HEK293 (cell line): Measurements from ENCODE around the gene SMIM43.

Source experiments
- CTCF ChIA-PET: fragments of 350-600 bp; formaldehyde crosslinking; extraction: SDS; loops from one replicate; lab custom pipeline; 2021; ENCODE audit warnings: antibody characterized with exemption; lab: Yijun Ruan, JAX
- POLR2A ChIA-PET: fragments of 300-600 bp; formaldehyde crosslinking; extraction: SDS; loops from one replicate; lab custom pipeline; 2020; ENCODE audit warnings: antibody characterized with exemption, inconsistent platforms; lab: Yijun Ruan, JAX
- H3K27ac ChIP-seq: fragments of 200-500 bp; sonication (Bioruptor generic); 2 replicates; pipeline ENCODE4 v1.5.1; 2014; ENCODE audit warnings: low read depth, low read length, control low read depth, inconsistent platforms; ENCODE audit errors: extremely low read depth
- H3K36me3 ChIP-seq, 2 experiments: fragments of 200-500 bp in 1 of 2; sonication (Bioruptor generic) in 1 of 2; 1 replicate in 1 of 2; 2 replicates in 1 of 2; pipeline ENCODE4 v1.5.1; 2014 to 2017; ENCODE audit warnings: inconsistent platforms in 2 of 2, low read length in 2 of 2; ENCODE audit not compliant: control insufficient read depth in 2 of 2, insufficient read depth in 1 of 2
- H3K4me1 ChIP-seq: fragments of 200-500 bp; sonication (Bioruptor generic); 2 replicates; pipeline ENCODE4 v1.5.1; 2014; ENCODE audit warnings: mild to moderate bottlenecking, low read length, inconsistent platforms; ENCODE audit not compliant: control insufficient read depth, insufficient read depth
- H3K4me3 ChIP-seq: 2 replicates; pipeline ENCODE4 v1.5.1; 2011; ENCODE audit warnings: low read depth, mild to moderate bottlenecking, control low read depth, low read length, moderate library complexity
- H3K9me3 ChIP-seq: fragments of 200-500 bp; sonication (Bioruptor generic); 2 replicates; pipeline ENCODE4 v1.5.1; 2014; ENCODE audit warnings: low read depth, low read length, inconsistent platforms; ENCODE audit not compliant: control insufficient read depth, insufficient read depth
- BCL11A ChIP-seq: fragments of 450-650 bp; formaldehyde crosslinking; IDR thresholded peaks from 2 replicates; pipeline ENCODE4 v1.5.1; 2016; ENCODE audit warnings: low read depth, missing biosample characterization, missing genetic modification characterization
- BCL6B ChIP-seq: fragments of 450-650 bp; formaldehyde crosslinking; IDR thresholded peaks from 2 replicates; pipeline ENCODE4 v1.5.1; 2017; ENCODE audit warnings: missing biosample characterization, missing genetic modification characterization
- FEZF1 ChIP-seq: fragments of 450-650 bp; formaldehyde crosslinking; IDR thresholded peaks from 2 replicates; pipeline ENCODE4 v1.5.1; 2016; ENCODE audit warnings: missing biosample characterization, missing genetic modification characterization
- GLIS1 ChIP-seq: fragments of 450-650 bp; formaldehyde crosslinking; IDR thresholded peaks from 2 replicates; pipeline ENCODE4 v1.5.1; 2016; ENCODE audit warnings: missing biosample characterization, missing genetic modification characterization
- HOXD13 ChIP-seq: sonication (generic); formaldehyde crosslinking; IDR thresholded peaks from 2 replicates; pipeline ENCODE4 v1.8.0; 2022; ENCODE audit warnings: missing genetic modification reagents, borderline replicate concordance
- KLF1 ChIP-seq: fragments of 450-650 bp; formaldehyde crosslinking; IDR thresholded peaks from 2 replicates; pipeline ENCODE4 v1.5.1; 2016; ENCODE audit warnings: missing biosample characterization, missing genetic modification characterization
- KLF7 ChIP-seq: fragments of 450-650 bp; formaldehyde crosslinking; IDR thresholded peaks from 2 replicates; pipeline ENCODE4 v1.5.1; 2016; ENCODE audit warnings: missing biosample characterization, missing genetic modification characterization, borderline replicate concordance
- KLF8 ChIP-seq: fragments of 450-650 bp; formaldehyde crosslinking; IDR thresholded peaks from 2 replicates; pipeline ENCODE4 v1.5.1; 2016; ENCODE audit warnings: missing biosample characterization, missing genetic modification characterization
- MEIS1 ChIP-seq: sonication (generic); formaldehyde crosslinking; IDR thresholded peaks from 2 replicates; pipeline ENCODE4 v1.8.1; 2022; ENCODE audit warnings: missing genetic modification reagents, mild to moderate bottlenecking, borderline replicate concordance
- PRDM6 ChIP-seq: fragments of 450-650 bp; formaldehyde crosslinking; IDR thresholded peaks from 2 replicates; pipeline ENCODE4 v1.5.1; 2017; ENCODE audit warnings: missing biosample characterization, missing genetic modification characterization
- YY1 ChIP-seq: fragments of 450-650 bp; formaldehyde crosslinking; IDR thresholded peaks from 2 replicates; pipeline ENCODE4 v1.5.1; 2018; ENCODE audit warnings: missing biosample characterization, missing genetic modification characterization
- ZBTB21 ChIP-seq: fragments of 450-650 bp; formaldehyde crosslinking; IDR thresholded peaks from 2 replicates; pipeline ENCODE4 v1.5.1; 2017; ENCODE audit warnings: missing biosample characterization, missing genetic modification characterization
- ZBTB48 ChIP-seq: fragments of 450-650 bp; formaldehyde crosslinking; IDR thresholded peaks from 2 replicates; pipeline ENCODE4 v1.5.1; 2016; ENCODE audit warnings: missing biosample characterization, missing genetic modification characterization
- ZFP41 ChIP-seq: fragments of 450-650 bp; formaldehyde crosslinking; IDR thresholded peaks from 2 replicates; pipeline ENCODE4 v1.5.1; 2016; ENCODE audit warnings: missing biosample characterization, missing genetic modification characterization, borderline replicate concordance
- ZIC2 ChIP-seq: fragments of 450-650 bp; formaldehyde crosslinking; IDR thresholded peaks from 2 replicates; pipeline ENCODE4 v1.5.1; 2016; ENCODE audit warnings: missing biosample characterization, missing genetic modification characterization
- ZNF174 ChIP-seq: fragments of 450-650 bp; formaldehyde crosslinking; IDR thresholded peaks from 2 replicates; pipeline ENCODE4 v1.5.0; 2017; ENCODE audit warnings: missing biosample characterization, mild to moderate bottlenecking, missing genetic modification characterization
- ZNF214 ChIP-seq: fragments of 450-650 bp; formaldehyde crosslinking; IDR thresholded peaks from 2 replicates; pipeline ENCODE4 v1.5.1; 2017; ENCODE audit warnings: missing biosample characterization, mild to moderate bottlenecking, missing genetic modification characterization, borderline replicate concordance
- ZNF221 ChIP-seq: fragments of 450-650 bp; formaldehyde crosslinking; IDR thresholded peaks from 2 replicates; pipeline ENCODE4 v1.5.1; 2017; ENCODE audit warnings: missing biosample characterization, missing genetic modification characterization, borderline replicate concordance
- ZNF248 ChIP-seq: fragments of 450-650 bp; formaldehyde crosslinking; IDR thresholded peaks from 2 replicates; pipeline ENCODE4 v1.5.1; 2017; ENCODE audit warnings: missing biosample characterization, missing genetic modification characterization
- ZNF26 ChIP-seq: fragments of 450-650 bp; formaldehyde crosslinking; IDR thresholded peaks from 2 replicates; pipeline ENCODE4 v1.5.1; 2016; ENCODE audit warnings: missing biosample characterization, missing genetic modification characterization
- ZNF274 ChIP-seq, 2 experiments: fragments of 200-500 bp in 1 of 2; fragments of 450-650 bp in 1 of 2; sonication (Bioruptor generic) in 1 of 2; formaldehyde crosslinking in 1 of 2; IDR thresholded peaks; 2 replicates each; pipeline versions ENCODE4 v1.5.1 to v1.6.1; 2014 to 2016; ENCODE audit warnings: borderline replicate concordance in 1 of 2, inconsistent platforms in 1 of 2, low read length in 1 of 2, missing biosample characterization in 1 of 2, missing genetic modification characterization in 1 of 2
- ZNF280C ChIP-seq: fragments of 450-650 bp; formaldehyde crosslinking; IDR thresholded peaks from 2 replicates; pipeline ENCODE4 v1.5.1; 2016; ENCODE audit warnings: missing biosample characterization, missing genetic modification characterization
- ZNF335 ChIP-seq: fragments of 450-650 bp; formaldehyde crosslinking; conservative IDR thresholded peaks from 2 replicates; pipeline ENCODE4 v1.5.1; 2016; ENCODE audit warnings: missing biosample characterization, missing genetic modification characterization
- ZNF354C ChIP-seq: fragments of 450-650 bp; formaldehyde crosslinking; IDR thresholded peaks from 2 replicates; pipeline ENCODE4 v1.5.1; 2016; ENCODE audit warnings: missing biosample characterization, missing genetic modification characterization, low read depth, borderline replicate concordance
- ZNF404 ChIP-seq: fragments of 450-650 bp; formaldehyde crosslinking; IDR thresholded peaks from 2 replicates; pipeline ENCODE4 v1.5.1; 2017; ENCODE audit warnings: missing biosample characterization, missing genetic modification characterization
- ZNF473 ChIP-seq: fragments of 450-650 bp; formaldehyde crosslinking; IDR thresholded peaks from 2 replicates; pipeline ENCODE4 v1.5.1; 2017; ENCODE audit warnings: missing biosample characterization, missing genetic modification characterization
- ZNF521 ChIP-seq: fragments of 450-650 bp; formaldehyde crosslinking; IDR thresholded peaks from 2 replicates; pipeline ENCODE4 v1.5.1; 2017; ENCODE audit warnings: missing biosample characterization, mild to moderate bottlenecking, missing genetic modification characterization
- ZNF585B ChIP-seq: fragments of 450-650 bp; formaldehyde crosslinking; IDR thresholded peaks from 2 replicates; pipeline ENCODE4 v1.5.1; 2016; ENCODE audit warnings: missing biosample characterization, missing genetic modification characterization
- ZNF658 ChIP-seq: fragments of 450-650 bp; formaldehyde crosslinking; IDR thresholded peaks from 2 replicates; pipeline ENCODE4; 2016; ENCODE audit warnings: missing biosample characterization, missing genetic modification characterization
- ZNF664 ChIP-seq: fragments of 450-650 bp; formaldehyde crosslinking; IDR thresholded peaks from 2 replicates; pipeline ENCODE4 v1.5.1; 2016; ENCODE audit warnings: missing biosample characterization, missing genetic modification characterization
- ZNF785 ChIP-seq: fragments of 450-650 bp; formaldehyde crosslinking; IDR thresholded peaks from 2 replicates; pipeline ENCODE4 v1.5.1; 2016; ENCODE audit warnings: missing biosample characterization, missing genetic modification characterization
- ZNF791 ChIP-seq: fragments of 450-650 bp; formaldehyde crosslinking; IDR thresholded peaks from 2 replicates; pipeline ENCODE4 v1.5.1; 2016; ENCODE audit warnings: missing biosample characterization, missing genetic modification characterization

Gene SMIM43

GRCh38 chr4:121800961-121801714 lies 36.2 kb upstream of the SMIM43 start, which contains the start of gene EXOSC9:
Gene EXOSC9 (plus strand): TSS chr4:121801323. CDS start chr4:121801425, 102 bp downstream.
- Histone ChIP-seq H3K36me3 (peaks cover 18 to 41% of the 10 kb centered on the region in 2 experiments), H3K27ac (peak within 1 kb of the TSS; percentile 55), H3K4me1 (no peaks in the 10 kb centered on the region), H3K9me3 (no peaks in the 10 kb centered on the region), H3K4me3 (peak within 1 kb of the TSS; percentile 98)
- ChIA-PET CTCF (interaction anchor here (1.0 kb wide), 1 partner anchor 11 kb away, joined by 3 read pairs; no protein-coding TSS in a partner anchor), POLR2A (interaction anchor here (1.0 kb wide), 1 partner anchor 11 kb away, joined by 3 read pairs; no protein-coding TSS in a partner anchor)
- TF ChIP-seq YY1 (tag by site-specific recombination) (peak; percentile 67), ZBTB21 (tag by site-specific recombination) (no peak), FEZF1 (tag by site-specific recombination) (no peak), BCL11A (no peak), ZFP41 (tag by site-specific recombination) (no peak), KLF1 (no peak), ZNF280C (tag by site-specific recombination) (no peak), ZNF274 (IDR thresholded peaks at IDR 0.05; ENCODE audit: low read length) (no peak), ZNF274 (tag by site-specific recombination; IDR thresholded peaks at IDR 0.05; ENCODE audit: borderline replicate concordance) (no peak), ZNF335 (peak; percentile 76), GLIS1 (tag by site-specific recombination) (peak; percentile 13; the same call in 1 of the 2 replicates), ZNF658 (tag by site-specific recombination) (no peak), BCL6B (no peak), ZNF521 (tag by site-specific recombination) (no peak), HOXD13 (CRISPR knock-in tag) (no peak), ZNF214 (no peak), ZNF785 (tag by site-specific recombination) (no peak), ZNF174 (no peak), ZNF473 (no peak), KLF8 (no peak; the same call in 1 of the 2 replicates), ZNF221 (tag by site-specific recombination) (no peak), ZNF585B (tag by site-specific recombination) (no peak), ZNF248 (tag by site-specific recombination) (no peak), ZIC2 (tag by site-specific recombination) (peak; percentile 14; the same call in 1 of the 2 replicates), KLF7 (tag by site-specific recombination) (0 out of 2 replicates have a peak, but pooled peaks have one; percentile 26), ZNF26 (tag by site-specific recombination) (no peak), ZNF354C (tag by site-specific recombination) (no peak), ZNF664 (tag by site-specific recombination) (no peak), PRDM6 (tag by site-specific recombination) (no peak), MEIS1 (CRISPR knock-in tag) (no peak), ZBTB48 (no peak), ZNF404 (tag by site-specific recombination) (no peak), ZNF791 (tag by site-specific recombination) (no peak)
